ENCODE data around the gene SLC26A1. TPM values are rescaled to one million over a fixed set of nuclear protein-coding genes. Genes with fewer than 3 reads are reported as not detected.

The SLC26A1 gene
- total RNA-seq, 1 experiment from 2014 or later: 0.85 TPM

- Mint-ChIP-seq H3K27me3 (ENCODE audit: low read depth) (no peaks in the 10 kb centered on the region), H3K9me3 (no peaks in the 10 kb centered on the region), H3K27ac (no peak overlapping the region), H3K4me1 (no peaks in the 10 kb centered on the region), H3K4me3 (no peak overlapping the region), H3K36me3 (no peaks in the 10 kb centered on the region)
- TF ChIP-seq ERG (CRISPR knock-in tag; IDR thresholded peaks at IDR 0.05) (no peak), ATF3 (CRISPR knock-in tag; conservative IDR thresholded peaks at IDR 0.05) (no peak), RORB (CRISPR knock-in tag; IDR thresholded peaks at IDR 0.05) (no peak), CREM (CRISPR knock-in tag; IDR thresholded peaks at IDR 0.05) (no peak), ZNF219 (CRISPR knock-in tag; IDR thresholded peaks at IDR 0.05; ENCODE audit: borderline replicate concordance) (no peak), E2F4 (CRISPR knock-in tag; IDR thresholded peaks at IDR 0.05; ENCODE audit: borderline replicate concordance, low read depth) (no peak), NFYB (CRISPR knock-in tag; conservative IDR thresholded peaks at IDR 0.05; ENCODE audit: low read depth) (no peak), FOXP1 (CRISPR knock-in tag; IDR thresholded peaks at IDR 0.05; ENCODE audit: borderline replicate concordance) (no peak), SP1 (CRISPR knock-in tag; conservative IDR thresholded peaks at IDR 0.05) (no peak)
- no peak for DNase-seq (ENCODE audit: low spot score)
- ChIA-PET CTCF (no interaction called here), POLR2A (no interaction called here)
- no peak for ATAC-seq
These were observed 37.2 kb downstream of the SLC26A1 start for GRCh38 chr4:955931-956381.

GRCh38 chr4:955161-955921 is 37.9 kb downstream of the SLC26A1 start:
- Mint-ChIP-seq H3K36me3 (no peaks in the 10 kb centered on the region), H3K4me1 (no peaks in the 10 kb centered on the region), H3K9me3 (no peaks in the 10 kb centered on the region), H3K27ac (no peak overlapping the region), H3K27me3 (ENCODE audit: low read depth) (no peaks in the 10 kb centered on the region), H3K4me3 (no peak overlapping the region)
- DNase-seq (ENCODE audit: low spot score) (no peak), ATAC-seq (no peak)
- POLR2A ChIA-PET: no interaction called here
- CTCF ChIA-PET: no interaction called here
- no peak for TF ChIP-seq MXD4 (CRISPR knock-in tag; IDR thresholded peaks at IDR 0.05; ENCODE audit: borderline replicate concordance)
- no peak for TF ChIP-seq USF2 (CRISPR knock-in tag; IDR thresholded peaks at IDR 0.05)
- TF ChIP-seq E2F4 (CRISPR knock-in tag; IDR thresholded peaks at IDR 0.05; ENCODE audit: borderline replicate concordance, low read depth): no peak
- no peak for TF ChIP-seq E2F5 (CRISPR knock-in tag; IDR thresholded peaks at IDR 0.05)
- no peak for TF ChIP-seq IRF1 (CRISPR knock-in tag; IDR thresholded peaks at IDR 0.05)
- TF ChIP-seq ZNF219 (CRISPR knock-in tag; IDR thresholded peaks at IDR 0.05; ENCODE audit: borderline replicate concordance): no peak
- TF ChIP-seq TP53 (CRISPR knock-in tag; IDR thresholded peaks at IDR 0.05): no peak
- no peak for TF ChIP-seq ZNF671 (CRISPR knock-in tag; IDR thresholded peaks at IDR 0.05)
- TF ChIP-seq STAT6 (CRISPR knock-in tag; conservative IDR thresholded peaks at IDR 0.05; ENCODE audit: low read depth): no peak
- TF ChIP-seq NFYB (CRISPR knock-in tag; conservative IDR thresholded peaks at IDR 0.05; ENCODE audit: low read depth): no peak
- no peak for TF ChIP-seq EMX1 (CRISPR knock-in tag; IDR thresholded peaks at IDR 0.05)
- TF ChIP-seq HMGXB4 (CRISPR knock-in tag; IDR thresholded peaks at IDR 0.05): no peak
